GM19193 (cell line): ENCODE results near the gene KAZN.

Source experiments
- POLR2A ChIP-seq: IDR thresholded peaks from 4 replicates; pipeline ENCODE4 v1.6.1; 2011; ENCODE audit not compliant: insufficient read depth, insufficient read length; ENCODE audit errors: extremely low read depth

KAZN gene

DNA sequence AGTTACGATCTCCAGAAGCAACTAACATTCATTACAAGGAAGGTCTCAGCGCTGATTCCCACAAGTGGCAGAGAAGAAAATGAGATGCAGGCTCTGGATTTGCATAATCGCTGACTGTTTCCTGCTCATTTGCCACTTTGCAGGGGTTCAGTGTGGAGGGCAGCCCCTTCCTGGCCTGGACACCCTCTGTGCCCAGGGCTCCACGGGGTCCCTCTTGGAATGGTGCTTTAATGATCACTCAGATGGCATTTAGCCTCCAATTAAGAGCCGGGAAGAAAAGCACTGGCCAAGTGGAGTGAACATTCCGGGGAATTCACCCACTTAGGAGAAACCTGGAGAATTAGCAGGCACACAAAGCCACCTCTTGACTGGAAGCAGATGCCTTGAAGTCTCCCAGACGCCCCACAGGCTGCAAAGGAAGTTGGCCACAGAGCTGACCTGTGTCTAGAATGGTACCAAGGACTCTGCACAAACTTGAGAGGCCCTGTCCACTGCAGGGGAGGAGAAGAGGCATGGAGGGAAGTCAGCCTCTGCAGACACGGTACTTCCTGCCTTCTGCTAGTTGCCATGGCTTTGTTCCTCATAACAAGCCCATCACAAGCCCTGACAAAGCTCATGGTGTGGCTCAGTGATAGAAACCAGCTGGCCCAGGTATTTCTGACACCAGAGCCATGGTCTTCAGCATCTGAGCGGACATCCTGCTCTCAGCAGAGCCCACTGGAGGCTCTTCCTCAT is 157.2 kb downstream of the KAZN start:
- no peak for TF ChIP-seq POLR2A

DNA sequence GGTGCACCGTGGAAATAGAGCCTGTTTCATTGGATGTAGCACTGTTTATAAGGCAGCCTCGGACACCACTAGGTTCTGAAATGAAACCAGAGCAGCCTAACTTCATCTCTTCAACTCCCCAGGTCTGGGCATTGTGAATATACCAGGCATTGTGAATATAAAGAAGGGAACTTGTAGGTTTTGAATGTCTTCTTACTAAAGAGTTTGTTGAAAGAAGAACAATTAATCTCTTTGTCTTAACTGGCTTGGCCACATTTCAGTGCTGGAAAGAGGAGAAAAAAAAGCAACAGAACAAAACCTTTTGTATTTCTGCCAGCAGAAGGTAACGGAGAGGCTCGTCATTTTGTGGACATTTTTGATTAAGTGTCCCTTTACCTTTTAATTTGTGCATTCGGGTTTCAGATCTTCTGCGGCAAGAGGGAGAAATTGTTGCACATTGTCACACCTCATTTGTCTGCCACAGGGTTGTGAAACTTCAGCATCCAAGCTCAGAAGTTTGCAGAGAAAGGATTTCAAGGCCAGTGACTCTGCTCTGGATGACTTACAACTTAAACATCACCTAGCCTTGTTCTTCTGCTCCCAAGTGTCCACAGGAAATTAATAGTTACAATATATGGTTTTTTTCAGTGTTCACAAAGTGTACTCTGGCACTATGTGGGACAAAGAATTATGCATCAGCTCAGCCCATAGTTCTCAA is 158.3 kb downstream of the KAZN start:
- TF ChIP-seq POLR2A = no peak

- no peak for TF ChIP-seq POLR2A
Observed at GRCh38 chr1:14757286-14757625, 158.8 kb downstream of the KAZN start.

DNA sequence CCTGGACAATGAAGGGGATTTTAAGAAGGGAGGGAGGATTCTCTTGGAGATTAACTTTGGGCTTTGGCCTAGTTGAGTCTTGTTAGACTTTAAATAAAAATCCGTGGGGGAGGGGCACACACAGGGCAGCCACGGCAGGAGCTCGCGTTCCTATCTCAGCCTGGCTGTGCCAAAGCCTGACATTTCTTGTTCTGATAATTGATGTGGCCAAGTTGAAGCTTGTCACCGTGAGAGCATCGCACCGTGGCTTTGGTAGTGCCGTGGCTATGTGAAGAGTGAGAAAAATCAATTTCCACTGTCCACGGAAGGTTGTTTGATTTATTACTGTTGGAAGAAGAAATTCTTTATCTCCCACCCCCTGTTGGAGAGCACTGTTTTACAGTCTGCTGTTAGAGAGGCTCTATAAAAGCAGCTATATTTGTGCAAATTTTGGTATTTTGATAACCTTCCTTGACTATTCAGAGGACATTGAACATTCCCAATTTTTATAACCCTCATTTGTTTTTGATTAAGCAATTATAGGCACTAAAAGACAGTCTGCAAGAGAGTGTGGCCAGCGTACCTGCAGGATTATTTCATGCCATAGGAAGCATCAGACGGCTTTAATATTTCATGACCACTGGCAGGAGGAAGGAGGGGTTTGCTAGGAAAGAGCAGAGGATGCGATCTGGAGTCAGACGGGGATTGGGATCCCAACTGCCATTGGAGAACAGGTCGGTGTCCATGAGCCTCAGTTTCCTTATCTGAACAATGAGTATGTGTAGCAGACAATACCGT is 160.7 kb downstream of the KAZN start:
- no peak for TF ChIP-seq POLR2A

DNA sequence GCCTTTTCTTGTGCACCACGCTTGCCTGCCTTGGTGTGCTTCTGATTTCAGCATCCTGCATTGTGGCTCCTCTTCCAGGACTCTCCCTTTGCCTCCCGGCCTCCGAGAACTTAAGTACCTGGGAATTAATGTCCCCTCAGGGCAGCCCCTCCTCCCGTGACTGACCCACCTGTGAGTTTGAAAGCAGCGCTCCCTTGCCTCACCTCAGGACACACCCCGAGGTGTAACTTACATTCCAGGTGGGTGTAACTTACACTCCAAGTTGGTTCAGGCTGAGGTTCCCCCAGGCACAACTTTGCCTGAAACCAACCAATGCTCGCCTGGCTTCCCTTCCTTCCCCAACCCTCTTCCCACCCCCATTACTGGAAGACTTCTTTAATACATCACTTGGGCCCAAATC is 161.4 kb downstream of the KAZN start:
- no peak for TF ChIP-seq POLR2A

DNA sequence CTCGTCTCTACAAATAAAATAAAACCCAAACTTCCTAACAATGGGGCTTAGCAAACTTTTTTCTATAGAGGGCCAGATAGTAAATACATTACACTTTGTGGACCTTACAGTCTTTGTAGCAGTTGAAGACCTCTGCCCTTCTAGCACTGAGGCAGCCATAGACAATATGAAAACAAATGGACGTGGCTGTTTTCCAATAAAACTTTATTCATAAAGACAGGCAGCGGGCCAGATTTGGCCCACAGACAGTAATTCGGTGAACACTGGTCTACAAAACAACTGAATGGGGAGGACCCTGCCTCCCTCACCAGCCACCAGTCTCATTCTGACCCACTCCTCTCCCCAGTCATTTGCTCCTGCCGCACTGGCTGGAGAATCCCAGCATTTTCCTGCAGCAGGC is 162.3 kb downstream of the KAZN start:
- no peak for TF ChIP-seq POLR2A

- TF ChIP-seq POLR2A = no peak
Observed at GRCh38 chr1:14761291-14762153, 163.0 kb downstream of the KAZN start.

- no peak for TF ChIP-seq POLR2A
Observed at GRCh38 chr1:14763977-14764376, 165.5 kb downstream of the KAZN start.

- TF ChIP-seq POLR2A = no peak
Observed at GRCh38 chr1:14765773-14766172, 167.3 kb downstream of the KAZN start.

DNA sequence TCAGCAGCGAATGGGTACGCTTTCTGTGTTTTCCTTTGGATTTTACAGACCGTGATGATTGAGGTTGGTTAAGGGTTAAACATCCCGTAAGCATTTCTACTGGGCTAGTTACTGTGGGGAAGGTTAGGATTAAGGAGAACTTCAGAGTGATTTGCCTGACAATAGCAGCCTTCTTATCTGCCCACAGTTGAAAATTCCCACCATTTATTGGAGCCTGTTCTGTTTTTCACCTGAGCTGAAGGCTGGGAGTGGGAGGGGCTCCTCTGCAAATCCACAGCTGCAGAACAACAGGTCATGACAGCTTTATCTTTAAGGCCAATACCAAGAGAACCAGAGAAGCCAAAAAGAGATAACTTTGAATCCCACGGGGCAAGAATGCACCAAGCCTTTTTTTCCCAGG is 168.6 kb downstream of the KAZN start:
- no peak for TF ChIP-seq POLR2A

GRCh38 chr1:14768582-14769304 is 170.3 kb downstream of the KAZN start:
- TF ChIP-seq POLR2A = no peak

GRCh38 chr1:14769486-14770274 is 171.2 kb downstream of the KAZN start:
- no peak for TF ChIP-seq POLR2A

GRCh38 chr1:14773396-14774025 is 175.0 kb downstream of the KAZN start:
- no peak for TF ChIP-seq POLR2A
